Measurements from ENCODE around the gene GUCD1. TPM values are rescaled to one million over a fixed set of nuclear protein-coding genes. Genes with fewer than 3 reads are reported as not detected.

Gene GUCD1
- total and polyA plus RNA-seq, 2 of the 13 experiments (the other 11 are each of a cell fraction or from before 2014, with no cell fraction given): 128 to 245 TPM

GRCh38 chr22:24555165-24556039, 464 bp upstream of the GUCD1 start, which contains the start of gene SNRPD3 (continued):
- TF ChIP-seq ZNF292 (CRISPR knock-in tag; IDR thresholded peaks at IDR 0.05; ENCODE audit: borderline replicate concordance, low read depth) (0 out of 2 replicates have a peak, but pooled peaks have one; percentile 10), ZNF567 (CRISPR knock-in tag; IDR thresholded peaks at IDR 0.05; ENCODE audit: borderline replicate concordance) (no peak), ZNF275 (CRISPR knock-in tag; IDR thresholded peaks at IDR 0.05; ENCODE audit: borderline replicate concordance) (peak; percentile 45; the same call in 1 of the 2 replicates), ZNF282 (IDR thresholded peaks at IDR 0.05; ENCODE audit: partially characterized antibody) (no peak), ZNF382 (CRISPR knock-in tag; IDR thresholded peaks at IDR 0.05; ENCODE audit: borderline replicate concordance) (no peak), SRSF1 (optimal IDR thresholded peaks at IDR 0.05; ENCODE audit: low read depth, low read length) (peak; percentile 70), HIVEP1 (CRISPR knock-in tag; IDR thresholded peaks at IDR 0.05) (peak; percentile 92), TFDP1 (CRISPR knock-in tag; IDR thresholded peaks at IDR 0.05; ENCODE audit: borderline replicate concordance) (peak; percentile 84; the same call in 1 of the 2 replicates), DDIT3 (CRISPR knock-in tag; IDR thresholded peaks at IDR 0.05) (no peak), CREB3 (CRISPR knock-in tag; IDR thresholded peaks at IDR 0.05) (no peak), ZNF574 (CRISPR knock-in tag; IDR thresholded peaks at IDR 0.05) (peak; percentile 91), TIGD3 (CRISPR knock-in tag; IDR thresholded peaks at IDR 0.05; ENCODE audit: borderline replicate concordance) (peak; percentile 67; the same call in 1 of the 2 replicates)
